Fibroblast of skin of left biceps (primary cell): ENCODE data around the gene COA3.
A peak's percentile ranks its signal among the peaks of the same experiment; 100 is the strongest.

Source experiments
- DNase-seq, 2 experiments: peaks; one replicate each; pipeline ENCODE4 v3.0.0-alpha.2; 2013; ENCODE audit warnings: low read depth in 2 of 2

COA3 gene

DNA sequence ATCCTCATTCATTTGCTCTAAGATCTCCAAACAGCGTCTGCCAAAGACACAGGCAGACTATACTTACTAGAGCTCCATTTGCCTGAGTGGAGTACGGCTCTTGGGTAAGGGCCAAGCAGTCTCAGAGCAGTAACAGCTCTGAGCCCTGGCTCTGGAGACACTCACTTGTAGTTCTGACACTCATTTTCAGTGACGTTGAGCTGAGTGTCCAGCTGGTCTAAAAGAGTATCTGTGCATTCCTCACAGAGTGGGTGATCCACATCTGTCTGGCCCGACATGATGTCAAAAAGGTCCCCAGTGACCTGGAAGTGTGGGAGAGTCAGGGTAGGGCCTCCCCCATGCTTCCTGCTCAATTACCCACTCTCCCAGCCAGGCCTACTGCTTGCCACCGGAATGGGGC, 19.9 kb upstream of the COA3 start:
- DNase-seq = no peak

DNA sequence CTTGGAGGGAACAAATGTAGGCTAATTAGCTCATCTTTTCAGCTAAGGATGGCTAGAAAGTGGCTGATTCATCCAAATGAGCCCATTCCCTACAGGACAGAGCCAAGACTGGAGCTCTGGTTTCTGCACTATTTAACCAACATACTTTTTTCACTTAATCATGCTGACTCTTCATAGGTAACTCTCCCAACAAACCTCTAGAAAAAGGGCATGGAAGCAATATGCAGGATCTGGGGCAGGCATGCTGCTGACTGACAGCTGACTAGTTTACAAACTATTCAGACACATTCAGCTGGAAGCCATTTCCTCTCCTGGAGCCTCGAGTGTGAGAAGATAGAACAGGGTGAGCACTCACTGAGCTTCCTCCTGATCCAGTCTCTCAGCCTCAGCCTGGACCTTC, 19.4 kb upstream of the COA3 start:
- no peak for DNase-seq

DNA sequence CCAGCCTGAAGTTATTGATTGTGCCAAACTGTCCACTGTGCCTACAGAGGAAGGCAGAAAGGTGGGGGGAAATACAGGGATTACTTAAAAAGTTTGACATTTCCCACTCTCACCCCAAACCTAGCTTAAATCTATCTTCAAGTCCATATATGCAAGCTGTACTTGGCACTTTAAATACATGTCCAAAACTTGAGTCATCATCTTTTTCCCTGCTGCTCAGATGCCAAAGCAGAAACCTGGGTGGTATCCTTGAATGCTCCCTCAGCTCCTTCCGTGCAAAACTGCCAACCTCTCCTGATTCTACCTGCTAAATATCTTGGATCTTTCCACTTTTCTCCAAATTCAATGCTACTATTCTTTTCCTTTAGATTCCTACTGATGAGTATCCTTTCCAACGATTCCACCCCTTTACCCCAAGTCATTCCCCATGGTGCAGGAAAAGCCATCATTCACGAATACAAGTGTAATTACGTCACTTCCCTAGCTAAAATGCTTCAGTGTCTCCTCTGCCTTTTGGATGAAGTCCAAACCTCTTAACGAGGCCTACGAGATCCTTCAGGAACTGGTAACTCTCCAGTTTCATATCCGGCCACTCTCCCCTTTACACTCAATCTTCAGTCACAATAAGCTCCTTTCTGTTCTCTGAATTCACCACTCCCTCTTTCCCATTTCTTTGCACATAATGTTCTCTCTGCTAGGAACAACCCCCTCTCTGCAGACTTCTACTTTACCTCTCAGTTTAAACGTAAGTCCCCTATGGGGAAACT, 16.3 kb upstream of the COA3 start:
- peak; percentile 45 to 47 for DNase-seq

DNA sequence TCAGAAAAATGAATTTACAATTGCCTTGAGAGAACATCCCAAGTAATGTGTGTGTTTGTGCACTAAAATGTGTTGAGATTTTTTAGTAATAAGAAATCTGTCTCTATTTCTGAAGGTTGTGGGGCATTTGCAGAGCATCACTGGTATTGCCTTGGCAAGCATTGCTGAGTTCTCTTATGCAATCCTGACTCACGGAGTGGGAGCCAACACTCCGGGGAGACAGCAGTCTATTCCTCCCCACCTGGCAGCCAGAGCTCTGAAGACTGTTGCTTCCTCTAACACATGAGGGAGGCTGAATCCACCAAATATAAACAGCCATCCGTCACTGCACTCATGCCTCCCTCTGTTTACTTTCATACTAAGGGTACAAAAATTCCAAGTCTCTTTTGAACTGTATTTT, 10.7 kb upstream of the COA3 start:
- peak; percentile 26 to 28 for DNase-seq

DNA sequence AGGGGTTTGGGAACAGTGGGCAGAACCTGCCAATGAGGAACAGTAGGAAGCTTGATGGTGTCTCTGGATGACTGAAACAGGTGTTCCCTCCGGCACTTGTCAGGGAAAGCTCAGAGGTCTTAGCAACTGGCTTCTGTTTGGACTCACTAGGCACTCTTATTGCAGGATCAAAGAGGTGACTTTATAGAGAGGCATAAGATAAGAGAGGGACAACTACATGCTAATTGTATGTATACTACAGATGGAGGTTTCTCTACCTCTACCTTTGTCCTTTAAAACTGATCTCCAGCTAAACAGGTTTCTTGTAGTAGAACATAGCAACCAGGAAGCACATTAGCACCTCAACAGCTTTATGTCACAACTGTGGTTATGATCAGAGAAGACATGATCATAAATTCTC, 7.7 kb upstream of the COA3 start:
- DNase-seq = no peak

DNA sequence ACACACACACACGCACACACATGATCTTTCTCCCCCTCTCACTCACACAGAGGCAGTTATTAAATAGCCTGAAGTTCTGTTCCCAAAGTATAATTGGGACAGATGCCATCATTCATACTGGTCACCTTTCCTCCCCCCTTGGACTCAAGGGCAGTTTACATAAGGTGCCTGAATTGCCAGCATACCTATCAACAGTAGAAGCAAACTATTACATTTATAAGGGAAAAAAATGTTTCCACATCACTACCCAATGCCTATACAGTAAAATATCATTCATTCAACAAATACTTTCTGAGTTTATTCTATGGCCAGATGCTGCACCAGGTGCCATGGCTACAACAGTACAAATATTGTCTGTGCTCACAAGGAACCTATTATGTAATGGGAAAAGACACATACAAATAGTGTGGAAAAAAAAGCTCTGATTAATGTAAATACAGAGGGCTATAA, 6.4 kb upstream of the COA3 start:
- no peak for DNase-seq

DNA sequence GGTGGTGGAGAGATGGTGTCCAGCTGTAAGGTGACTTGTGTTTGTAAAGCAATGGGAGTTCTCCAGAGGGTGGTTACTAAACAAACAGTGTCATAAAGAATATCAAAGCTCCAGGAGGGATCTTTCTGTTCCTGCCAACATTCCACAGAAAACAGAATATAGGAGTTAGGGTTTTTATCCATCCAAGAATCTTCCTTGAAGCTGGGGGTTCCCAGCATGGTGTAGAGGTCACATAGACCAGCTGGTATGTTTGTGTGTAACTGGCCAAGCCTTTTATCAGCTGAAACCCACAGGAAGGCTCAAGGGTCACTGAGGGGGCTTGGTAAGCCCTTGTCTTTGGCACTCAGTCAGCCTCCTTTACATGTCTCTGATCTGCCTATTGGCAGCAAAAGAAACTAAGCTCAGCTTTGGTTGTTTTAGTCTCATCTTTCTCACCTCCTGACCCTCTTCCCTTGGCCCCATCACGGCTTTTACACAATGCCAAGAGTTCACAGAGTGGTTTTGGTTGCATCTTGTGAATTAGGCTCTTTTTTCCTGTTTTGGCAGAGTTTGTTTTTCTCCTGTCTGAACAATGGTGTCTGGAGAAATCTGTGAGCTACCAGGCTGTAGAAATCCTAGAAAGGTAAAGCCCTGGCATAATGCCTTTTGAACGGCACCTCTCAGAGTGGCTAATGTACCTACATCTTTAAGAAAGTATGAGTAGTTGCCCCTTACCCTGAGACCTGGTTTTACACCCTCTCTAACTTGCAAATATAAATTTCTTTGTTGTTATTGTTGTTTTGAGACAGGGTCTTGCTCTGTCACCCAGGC, 4.8 kb upstream of the COA3 start:
- no peak for DNase-seq

DNA sequence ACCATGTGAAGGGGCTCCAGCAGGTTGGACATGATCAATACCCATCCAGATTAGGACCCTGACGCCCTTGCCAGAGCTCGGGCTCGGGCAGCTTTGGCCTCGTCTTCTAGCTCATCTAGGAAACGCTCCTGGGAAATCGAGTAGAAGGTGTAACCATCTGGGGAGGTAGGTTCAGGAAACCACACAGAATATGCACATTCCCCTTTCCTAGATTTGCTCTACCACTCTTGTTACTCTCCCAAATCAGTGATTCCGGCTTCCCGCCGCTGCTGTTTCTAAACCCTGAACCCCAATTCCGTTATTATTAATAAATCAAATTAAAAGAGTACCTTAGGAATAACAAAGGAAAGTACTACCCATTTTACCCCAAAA, 507 bp downstream of the COA3 start:
- DNase-seq = no peak

DNA sequence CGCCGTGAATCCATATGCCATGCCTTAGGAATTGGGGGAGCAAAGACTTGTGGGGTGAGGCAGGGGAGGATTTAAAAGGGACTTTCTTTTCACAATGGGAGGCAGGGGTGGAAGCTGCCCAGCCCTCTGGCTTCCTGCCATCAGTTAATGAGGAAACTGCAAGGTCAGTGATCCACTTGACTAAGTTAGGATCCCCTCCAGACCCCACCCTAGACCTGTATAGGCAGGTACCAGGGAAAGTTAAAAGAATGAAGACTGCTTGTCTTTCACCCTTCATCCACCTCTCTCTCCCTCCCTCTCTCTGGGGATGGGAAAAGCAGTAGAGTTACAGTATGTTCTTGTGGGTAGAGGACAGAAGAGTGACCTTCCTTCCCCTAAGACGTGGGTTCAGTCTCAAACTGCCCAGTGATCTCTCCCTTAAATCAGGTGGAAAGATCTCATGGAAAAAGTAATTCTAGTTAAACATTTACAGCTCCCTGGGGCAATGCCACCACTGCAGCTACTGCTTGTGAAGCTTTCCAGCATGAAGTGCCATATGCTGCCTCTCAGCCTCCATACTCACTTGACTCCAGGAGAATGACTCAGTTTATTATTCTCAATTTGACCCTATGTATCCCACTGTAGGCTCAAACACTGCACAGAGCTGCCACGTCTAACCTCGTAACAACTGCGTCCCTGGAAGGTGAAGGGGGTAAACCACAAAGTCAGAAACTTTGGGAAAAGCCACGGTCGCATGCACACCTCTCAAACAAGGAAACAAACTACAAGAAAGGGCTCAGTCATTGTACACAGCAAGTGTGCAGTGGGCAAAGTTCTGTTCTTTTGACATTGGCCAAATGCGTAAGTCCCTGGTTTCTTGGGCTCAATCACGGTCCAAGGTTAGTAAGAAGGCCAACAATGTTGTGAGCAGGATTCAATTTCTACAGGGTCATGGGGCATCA, 1.2 kb downstream of the COA3 start:
- DNase-seq = no peak

DNA sequence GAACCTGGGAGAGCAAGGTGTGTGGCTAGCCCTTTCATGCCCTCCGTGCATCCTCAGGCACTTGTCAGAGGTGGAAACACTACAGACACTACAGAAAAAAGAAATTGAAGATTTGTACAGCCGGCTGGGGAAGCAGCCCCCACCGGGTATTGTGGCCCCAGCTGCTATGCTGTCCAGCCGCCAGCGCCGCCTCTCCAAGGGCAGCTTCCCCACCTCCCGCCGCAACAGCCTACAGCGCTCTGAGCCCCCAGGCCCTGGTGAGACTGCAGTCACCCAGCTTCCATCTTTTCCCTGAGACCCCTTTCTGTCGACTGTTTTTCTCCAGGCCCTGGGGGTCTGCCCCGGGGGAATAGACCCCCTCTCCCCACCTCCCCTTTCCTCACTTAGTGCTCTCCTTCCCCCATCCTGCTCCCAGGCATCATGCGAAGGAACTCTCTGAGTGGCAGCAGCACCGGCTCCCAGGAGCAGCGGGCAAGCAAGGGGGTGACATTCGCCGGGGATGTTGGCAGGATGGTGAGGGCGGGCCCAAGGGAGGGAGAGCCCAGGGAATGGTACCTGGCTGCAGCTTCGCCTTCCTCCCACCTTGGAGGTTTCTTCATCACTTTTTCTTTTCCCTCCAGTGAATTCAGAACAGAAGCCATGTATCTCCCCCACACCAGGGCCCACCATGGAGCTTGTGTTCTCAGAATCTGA, 2.3 kb downstream of the COA3 start:
- no peak for DNase-seq

DNA sequence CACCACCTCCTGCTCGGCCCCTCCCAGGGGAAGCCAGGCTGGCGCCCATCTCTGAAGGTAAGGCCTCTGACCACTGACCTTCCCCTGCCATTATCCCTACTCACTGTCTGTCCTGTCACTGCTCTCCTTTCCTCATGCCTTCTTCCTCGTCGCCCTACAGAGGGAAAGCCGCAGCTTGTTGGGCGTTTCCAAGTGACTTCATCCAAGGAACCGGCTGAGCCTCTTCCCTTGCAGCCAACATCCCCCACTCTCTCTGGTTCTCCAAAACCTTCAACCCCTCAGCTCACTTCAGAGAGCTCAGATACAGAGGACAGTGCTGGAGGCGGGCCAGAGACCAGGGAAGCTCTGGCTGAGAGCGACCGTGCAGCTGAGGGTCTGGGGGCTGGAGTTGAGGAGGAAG, 3.0 kb downstream of the COA3 start:
- DNase-seq = no peak

DNA sequence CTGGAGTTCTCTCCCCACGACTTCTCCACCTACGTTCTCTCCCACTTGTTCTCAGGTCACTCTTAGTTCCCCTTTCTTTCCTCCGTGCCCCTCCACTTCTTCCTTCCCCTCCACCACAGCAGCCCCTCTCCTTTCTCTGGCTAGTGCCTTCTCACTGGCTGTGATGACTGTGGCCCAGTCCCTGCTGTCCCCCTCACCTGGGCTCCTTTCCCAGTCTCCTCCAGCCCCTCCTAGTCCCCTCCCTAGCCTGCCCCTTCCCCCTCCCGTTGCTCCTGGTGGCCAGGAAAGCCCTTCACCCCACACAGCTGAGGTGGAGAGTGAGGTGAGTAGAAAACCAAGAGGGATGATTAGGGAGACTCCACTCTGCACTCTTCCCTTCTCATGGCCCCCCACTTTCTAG, 3.4 kb downstream of the COA3 start:
- DNase-seq = no peak

DNA sequence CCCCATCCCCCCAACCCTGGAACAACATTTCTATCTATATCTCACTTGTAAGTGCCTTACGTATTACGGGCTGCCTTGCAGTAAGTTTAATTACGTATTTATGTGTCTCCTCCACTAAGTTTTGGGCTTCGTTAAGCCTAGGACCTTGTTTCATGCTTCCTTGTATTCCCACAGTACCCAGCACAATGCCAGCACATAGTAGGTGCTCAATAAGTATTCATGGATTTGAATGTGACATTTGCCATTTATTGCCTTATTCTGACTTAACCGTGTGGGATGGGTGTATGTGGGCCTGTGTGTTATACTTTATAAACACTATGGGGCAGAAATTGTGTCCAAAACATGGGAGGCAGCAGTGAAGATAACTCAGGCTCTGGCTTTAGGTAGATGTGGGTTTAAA, 6.0 kb downstream of the COA3 start:
- DNase-seq = no peak

DNA sequence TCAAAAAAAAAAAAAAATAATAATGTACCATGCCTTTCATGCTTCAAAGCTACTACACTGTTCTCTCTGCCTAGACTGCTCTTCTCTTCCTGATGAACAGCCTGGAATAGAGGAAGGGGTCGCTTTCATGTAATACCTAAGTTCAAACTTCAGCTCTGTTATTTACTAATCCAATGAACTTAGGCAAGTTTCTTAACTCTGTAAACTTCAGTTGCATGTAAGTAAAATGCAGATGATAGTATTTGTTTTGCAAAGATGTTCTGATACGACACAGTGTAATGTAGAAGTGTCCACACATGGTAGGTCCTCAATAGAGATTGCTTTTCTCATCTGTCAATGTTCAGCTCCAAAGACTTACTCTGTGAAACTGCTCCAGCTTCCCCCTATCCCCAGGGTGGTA, 6.6 kb downstream of the COA3 start:
- no peak for DNase-seq

DNA sequence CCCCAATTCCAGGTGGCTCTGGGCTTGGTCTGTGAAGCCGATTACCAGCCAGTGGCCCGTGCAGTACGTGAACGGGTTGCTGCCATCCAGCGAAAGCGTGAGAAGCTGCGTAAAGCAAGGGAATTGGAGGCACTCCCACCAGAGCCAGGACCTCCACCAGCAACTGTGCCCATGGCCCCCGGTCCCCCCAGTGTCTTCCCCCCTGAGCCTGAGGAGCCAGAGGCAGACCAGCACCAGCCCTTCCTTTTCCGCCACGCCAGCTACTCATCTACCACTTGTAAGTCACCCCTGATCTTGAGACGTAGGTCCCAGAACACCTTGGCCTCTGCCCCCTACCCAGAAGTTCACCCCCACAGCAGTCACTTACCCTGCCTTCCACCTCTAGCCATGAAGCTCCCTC, 11.2 kb downstream of the COA3 start:
- no peak for DNase-seq

DNA sequence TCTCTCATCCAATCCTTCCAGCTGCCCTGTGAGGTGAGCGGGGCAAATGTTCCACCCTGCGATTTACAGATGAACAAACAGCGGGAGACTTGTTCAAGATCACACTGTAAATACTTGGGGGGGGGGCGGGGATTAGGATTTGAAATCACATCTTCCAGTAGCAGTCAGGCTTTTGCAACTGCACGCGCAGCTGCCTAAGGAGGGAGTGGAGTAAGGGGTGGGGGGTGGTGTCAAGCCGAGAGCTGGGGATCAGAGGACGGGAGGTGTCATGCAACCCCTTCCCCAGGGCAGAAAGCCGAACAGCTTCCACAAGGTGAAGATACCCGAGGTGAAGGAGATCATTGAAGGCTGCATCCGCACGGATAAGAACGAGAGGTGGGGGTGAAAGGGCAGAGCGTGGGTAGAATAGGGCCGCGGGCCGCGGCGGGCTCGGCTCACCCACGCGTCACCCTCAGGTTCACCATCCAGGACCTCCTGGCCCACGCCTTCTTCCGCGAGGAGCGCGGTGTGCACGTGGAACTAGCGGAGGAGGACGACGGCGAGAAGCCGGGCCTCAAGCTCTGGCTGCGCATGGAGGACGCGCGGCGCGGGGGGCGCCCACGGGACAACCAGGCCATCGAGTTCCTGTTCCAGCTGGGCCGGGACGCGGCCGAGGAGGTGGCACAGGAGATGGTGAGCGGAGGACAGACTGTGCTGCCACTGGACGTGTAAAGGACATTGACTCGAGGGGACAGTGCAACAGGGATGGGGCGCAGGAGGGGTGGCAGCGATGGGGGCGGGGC, 13.5 kb downstream of the COA3 start:
- no peak for DNase-seq

DNA sequence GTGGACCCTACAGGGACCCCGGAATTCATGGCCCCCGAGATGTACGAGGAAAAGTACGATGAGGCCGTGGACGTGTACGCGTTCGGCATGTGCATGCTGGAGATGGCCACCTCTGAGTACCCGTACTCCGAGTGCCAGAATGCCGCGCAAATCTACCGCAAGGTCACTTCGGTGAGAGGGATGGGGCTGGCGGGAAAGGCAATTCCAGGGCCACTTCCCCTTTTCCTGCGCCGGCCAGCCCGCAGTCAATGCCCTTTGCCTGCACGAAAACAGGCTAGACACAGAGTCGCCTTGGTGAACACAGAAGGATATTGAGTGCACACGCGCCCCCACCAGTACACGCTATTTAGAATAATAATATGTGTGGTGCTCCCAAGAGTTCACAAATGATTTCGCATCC, 14.1 kb downstream of the COA3 start:
- DNase-seq = no peak

DNA sequence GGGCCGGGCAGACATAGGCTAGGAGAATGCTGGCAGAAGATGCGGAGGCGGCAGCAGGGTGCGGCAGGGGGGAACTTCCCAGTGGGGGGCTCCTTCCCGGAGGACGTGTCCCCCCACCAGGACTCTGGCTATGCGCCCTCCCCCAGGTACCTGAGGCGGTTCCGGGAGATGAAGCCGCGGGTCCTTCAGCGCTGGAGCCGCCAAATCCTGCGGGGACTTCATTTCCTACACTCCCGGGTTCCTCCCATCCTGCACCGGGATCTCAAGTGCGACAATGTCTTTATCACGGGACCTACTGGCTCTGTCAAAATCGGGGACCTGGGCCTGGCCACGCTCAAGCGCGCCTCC, 14.7 kb downstream of the COA3 start:
- no peak for DNase-seq

DNA sequence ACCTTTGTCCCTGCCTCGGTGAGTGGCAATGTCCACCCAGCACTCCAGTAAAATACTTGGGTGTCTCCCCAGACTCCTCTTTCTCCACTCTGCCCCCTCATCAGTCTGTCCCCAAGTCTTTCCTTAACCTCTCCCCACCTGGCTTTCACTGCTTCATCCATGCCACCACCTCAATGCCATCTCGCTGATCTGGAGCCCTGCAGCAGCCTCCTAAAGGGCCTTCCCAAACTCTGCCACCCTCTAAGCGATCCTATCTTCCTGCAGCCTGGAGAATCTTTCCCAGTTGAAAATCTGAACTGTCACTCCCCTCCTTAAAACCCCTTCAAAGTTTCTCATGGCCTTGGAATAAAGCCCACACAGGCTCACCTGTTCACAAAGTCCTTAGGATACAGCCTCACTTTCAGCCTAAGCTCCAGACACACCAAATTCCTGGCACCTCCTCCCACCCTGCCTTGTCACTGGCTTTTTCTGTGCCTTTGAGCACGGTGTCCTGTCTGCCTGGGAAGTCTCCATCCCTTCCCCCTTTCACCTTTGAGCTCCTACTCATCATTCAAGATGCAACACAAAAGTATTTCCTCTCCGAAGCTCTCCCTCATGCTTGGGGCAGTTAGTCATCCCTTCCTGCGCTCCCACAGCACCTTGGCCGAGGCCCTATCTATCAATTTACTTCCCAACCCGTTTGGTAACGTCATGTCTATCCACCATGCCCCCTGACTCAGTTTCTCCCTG, 15.3 kb downstream of the COA3 start:
- peak; percentile 40 to 42 for DNase-seq
